HuH-7.5 (cell line): Measurements from ENCODE around the gene ARAP1.

Experiments
- DNase-seq: peaks from one replicate; pipeline ENCODE4 v3.0.0; 2011; ENCODE audit warnings: low spot score

Gene ARAP1

DNA sequence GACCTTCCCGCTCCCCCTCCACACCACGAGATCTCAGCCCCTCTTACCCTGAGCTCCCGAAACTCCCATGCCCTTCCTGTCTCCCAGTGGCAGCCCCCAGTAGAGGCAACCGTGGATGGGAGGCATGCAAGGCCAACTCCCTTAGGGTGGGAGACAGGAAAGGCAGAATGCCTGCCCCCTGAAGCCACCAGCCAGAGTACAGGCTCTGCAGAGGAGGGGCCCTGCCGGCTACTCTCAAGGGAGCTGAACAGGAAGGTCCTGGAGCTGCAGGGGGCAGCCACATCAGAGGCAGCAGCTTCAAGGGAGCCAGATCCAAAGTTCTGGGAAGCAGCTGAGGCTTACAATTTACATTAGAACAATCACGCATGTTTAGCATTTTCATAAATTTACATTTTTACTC is 116.3 kb downstream of the ARAP1 start:
- no peak for DNase-seq

DNA sequence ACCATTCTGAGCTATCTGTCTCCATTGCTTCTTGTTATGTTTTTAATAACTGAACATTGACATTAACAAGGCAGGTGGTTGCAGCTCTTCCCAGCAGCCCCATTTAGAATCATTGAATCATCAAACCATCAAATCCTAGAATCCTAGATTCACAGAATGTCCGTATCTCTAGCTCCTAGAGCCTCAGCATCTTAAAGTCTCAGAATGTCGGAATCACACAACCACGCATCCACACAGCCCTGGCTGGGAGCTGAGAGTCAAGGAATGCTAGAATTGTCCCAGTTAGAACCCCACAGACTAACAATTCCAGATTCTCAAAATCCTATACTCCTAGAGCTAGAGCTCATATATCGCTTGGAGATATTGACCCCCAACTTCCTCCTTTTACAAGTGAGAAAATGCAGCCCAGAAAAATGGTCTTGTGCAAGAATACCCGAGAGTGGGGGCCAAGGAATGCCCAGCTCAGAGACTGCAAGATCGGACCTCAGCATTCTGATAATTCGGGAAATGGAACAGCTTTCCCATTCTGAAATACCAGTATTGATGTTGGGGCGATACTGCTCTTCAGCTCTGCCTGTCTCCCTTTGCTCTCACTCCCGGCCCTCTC is 116.8 kb downstream of the ARAP1 start:
- DNase-seq = no peak
